SK-N-SH treated with all-trans-retinoic acid at 6 μM for 48 hours (cell line): ENCODE measurements around the gene NPC1.

Experiments
- ATAC-seq: fragments of 200-7000 bp; cut with Tn5 transposase; 3 replicates; pipeline ENCODE4 v1.9.1; 2020; ENCODE audit warnings: mild to moderate bottlenecking, moderate library complexity
- ARNTL ChIP-seq: fragments of 450-650 bp; formaldehyde crosslinking; IDR thresholded peaks from 2 replicates; pipeline ENCODE4 v1.5.0; 2020; ENCODE audit warnings: low read depth, mild to moderate bottlenecking, moderate library complexity, borderline replicate concordance
- BACH2 ChIP-seq: fragments of 250-450 bp; sonication (Bioruptor Pico); IDR thresholded peaks from 2 replicates; pipeline ENCODE4 v1.9.0; 2021; ENCODE audit warnings: mild to moderate bottlenecking, borderline replicate concordance
- CREB5 ChIP-seq: fragments of 250-450 bp; sonication (Bioruptor Pico); IDR thresholded peaks from 2 replicates; pipeline ENCODE4 v1.5.1; 2020; ENCODE audit warnings: low read depth, mild to moderate bottlenecking, moderate library complexity
- CSDC2 ChIP-seq: fragments of 250-450 bp; sonication (Bioruptor Pico); IDR thresholded peaks from 2 replicates; pipeline ENCODE4 v1.5.0; 2020; ENCODE audit warnings: mild to moderate bottlenecking, moderate library complexity
- CSRNP3 ChIP-seq: fragments of 250-450 bp; sonication (Bioruptor Pico); IDR thresholded peaks from 2 replicates; pipeline ENCODE4 v1.5.1; 2021; ENCODE audit warnings: mild to moderate bottlenecking, moderate library complexity
- ESRRG ChIP-seq: fragments of 250-450 bp; sonication (Bioruptor Pico); IDR thresholded peaks from 2 replicates; pipeline ENCODE4 v1.6.1; 2021; ENCODE audit warnings: mild to moderate bottlenecking
- GLIS3 ChIP-seq: fragments of 250-450 bp; sonication (Bioruptor Pico); IDR thresholded peaks from 2 replicates; pipeline ENCODE4 v1.5.0; 2020; ENCODE audit warnings: mild to moderate bottlenecking, moderate library complexity
- ISL1 ChIP-seq: fragments of 250-450 bp; sonication (Bioruptor Pico); IDR thresholded peaks from 2 replicates; pipeline ENCODE4 v2.1.2; 2022; ENCODE audit warnings: mild to moderate bottlenecking, moderate library complexity
- OSR1 ChIP-seq: fragments of 250-450 bp; sonication (Bioruptor Pico); IDR thresholded peaks from 2 replicates; pipeline ENCODE4 v1.8.0; 2022; ENCODE audit warnings: moderate library complexity, mild to moderate bottlenecking, inconsistent platforms
- PATZ1 ChIP-seq: fragments of 250-450 bp; sonication (Bioruptor Pico); IDR thresholded peaks from 2 replicates; pipeline ENCODE4 v1.8.0; 2020; ENCODE audit warnings: mild to moderate bottlenecking, moderate library complexity, borderline replicate concordance
- POU6F1 ChIP-seq: fragments of 250-450 bp; sonication (Bioruptor Pico); IDR thresholded peaks from 2 replicates; pipeline ENCODE4 v1.8.0; 2021; ENCODE audit warnings: low read depth, mild to moderate bottlenecking, moderate library complexity, borderline replicate concordance
- PPARA ChIP-seq: fragments of 250-450 bp; sonication (Bioruptor Pico); IDR thresholded peaks from 2 replicates; pipeline ENCODE4 v1.5.0; 2020; ENCODE audit warnings: mild to moderate bottlenecking, borderline replicate concordance
- RARB ChIP-seq: fragments of 250-450 bp; sonication (Bioruptor Pico); IDR thresholded peaks from 2 replicates; pipeline ENCODE4 v1.8.0; 2021; ENCODE audit warnings: mild to moderate bottlenecking, moderate library complexity
- SNAI2 ChIP-seq: fragments of 250-450 bp; sonication (Bioruptor Pico); IDR thresholded peaks from 2 replicates; pipeline ENCODE4 v1.5.0; 2020; ENCODE audit warnings: mild to moderate bottlenecking, moderate library complexity
- TCF4 ChIP-seq: fragments of 250-450 bp; sonication (Bioruptor Pico); IDR thresholded peaks from 2 replicates; pipeline ENCODE4 v1.8.0; 2021; ENCODE audit warnings: mild to moderate bottlenecking, moderate library complexity, borderline replicate concordance
- TOX ChIP-seq: fragments of 250-450 bp; sonication (Bioruptor Pico); IDR thresholded peaks from 2 replicates; pipeline ENCODE4 v1.8.0; 2021; ENCODE audit warnings: mild to moderate bottlenecking, moderate library complexity, borderline replicate concordance
- TSHZ2 ChIP-seq: fragments of 250-450 bp; sonication (Bioruptor Pico); IDR thresholded peaks from 2 replicates; pipeline ENCODE4 v1.5.0; 2020; ENCODE audit warnings: mild to moderate bottlenecking, moderate library complexity
- ZC3H10 ChIP-seq: fragments of 250-450 bp; sonication (Bioruptor Pico); IDR thresholded peaks from 2 replicates; pipeline ENCODE4 v1.5.1; 2021; ENCODE audit warnings: mild to moderate bottlenecking, moderate library complexity
- ZFP30 ChIP-seq: fragments of 450-650 bp; formaldehyde crosslinking; IDR thresholded peaks from 2 replicates; pipeline ENCODE4 v1.5.0; 2022; ENCODE audit warnings: mild to moderate bottlenecking, moderate library complexity
- ZNF565 ChIP-seq: fragments of 450-650 bp; formaldehyde crosslinking; conservative IDR thresholded peaks from 2 replicates; pipeline ENCODE4 v1.5.0; 2020; ENCODE audit warnings: low read depth, mild to moderate bottlenecking, moderate library complexity
- ZNF70 ChIP-seq: fragments of 450-650 bp; formaldehyde crosslinking; IDR thresholded peaks from 2 replicates; pipeline ENCODE4 v1.5.0; 2020; ENCODE audit warnings: mild to moderate bottlenecking, moderate library complexity
- ZNF8 ChIP-seq: fragments of 450-650 bp; formaldehyde crosslinking; IDR thresholded peaks from 2 replicates; pipeline ENCODE4 v1.5.0; 2020; ENCODE audit warnings: mild to moderate bottlenecking, moderate library complexity

The NPC1 gene

GRCh38 chr18:23586249-23587196 lies at the start of gene NPC1:
TSS of gene NPC1 (minus strand) at chr18:23586506. CDS start at chr18:23586343, 163 bp downstream.
- TF ChIP-seq CSDC2 (CRISPR knock-in tag) (no peak), RARB (no peak), TCF4 (no peak), PATZ1 (CRISPR knock-in tag) (peak; percentile 65; the same call in 1 of the 2 replicates)
- TF ChIP-seq, all 23 proteins: peak for 1
- ATAC-seq: peak; percentile 98

GRCh38 chr18:23636071-23636399 lies 49.7 kb upstream of the NPC1 start:
- TF ChIP-seq CSRNP3 (no peak), GLIS3 (CRISPR knock-in tag) (no peak), CREB5 (no peak), ZFP30 (no peak), ARNTL (no peak), ESRRG (no peak), TOX (no peak), ZNF8 (CRISPR knock-in tag) (no peak), ISL1 (CRISPR knock-in tag) (no peak), CSDC2 (CRISPR knock-in tag) (no peak), ZNF565 (CRISPR knock-in tag) (no peak), TSHZ2 (no peak), TCF4 (no peak), OSR1 (CRISPR knock-in tag) (no peak), BACH2 (no peak), ZNF70 (no peak), ZC3H10 (CRISPR knock-in tag) (no peak), POU6F1 (CRISPR knock-in tag) (no peak), PPARA (no peak), RARB (no peak)
- no peak for ATAC-seq

- no peak for ATAC-seq
- no peak for TF ChIP-seq ZNF70
- no peak for TF ChIP-seq BACH2
- no peak for TF ChIP-seq CSRNP3
- TF ChIP-seq SNAI2: no peak
- TF ChIP-seq PATZ1 (CRISPR knock-in tag): no peak
- TF ChIP-seq, all 23 proteins: peak for 0
These were observed 49.2 kb upstream of the NPC1 start for GRCh38 chr18:23635283-23636070.
